ENCODE measurements around the gene METRN. TPM values are rescaled to one million over a fixed set of nuclear protein-coding genes. Genes with fewer than 3 reads are reported as not detected.

METRN gene
- polyA plus RNA-seq, 1 experiment, result 33.7 TPM

GRCh38 chr16:759110-759910 is 44.4 kb downstream of the METRN start:
- TF ChIP-seq CTCF (IDR thresholded peaks at IDR 0.05; ENCODE audit: insufficient read depth, low read depth, low read length), result no peak
- Histone ChIP-seq H3K4me3 (ENCODE audit: low read depth, low read length) (no peak overlapping the region), H3K27me3 (ENCODE audit: control insufficient read depth, insufficient read depth, low read length) (no peaks in the 10 kb centered on the region), H3K36me3 (ENCODE audit: control insufficient read depth, insufficient read depth, low read length) (no peaks in the 10 kb centered on the region)
- POLR2A ChIA-PET, result no interaction called here
- CTCF ChIA-PET, result interaction anchor here (1.0 kb wide), 1 partner anchor 47 kb away, joined by 4 read pairs; no protein-coding TSS in a partner anchor
- DNase-seq (ENCODE audit: low read depth), result no peak

- Histone ChIP-seq H3K4me3 (ENCODE audit: low read depth, low read length) (no peak overlapping the region), H3K27me3 (ENCODE audit: control insufficient read depth, insufficient read depth, low read length) (no peaks in the 10 kb centered on the region), H3K36me3 (ENCODE audit: control insufficient read depth, insufficient read depth, low read length) (no peaks in the 10 kb centered on the region)
- POLR2A ChIA-PET, result interaction anchor here (0.5 kb wide), 1 partner anchor 47 kb away, joined by 18 read pairs; no protein-coding TSS in a partner anchor
- no peak for TF ChIP-seq CTCF (IDR thresholded peaks at IDR 0.05; ENCODE audit: insufficient read depth, low read depth, low read length)
- no peak for DNase-seq (ENCODE audit: low read depth)
- CTCF ChIA-PET, result interaction anchor here (0.7 to 1.5 kb wide), 4 partner anchors 9 to 434 kb away, joined by 3 to 5 read pairs (median 4); no protein-coding TSS in a partner anchor
Observed at GRCh38 chr16:760065-760464, 45.1 kb downstream of the METRN start.

- Histone ChIP-seq H3K4me3 (ENCODE audit: low read depth, low read length) (no peak within 1 kb of the TSS), H3K27me3 (ENCODE audit: control insufficient read depth, insufficient read depth, low read length) (no peaks in the 10 kb centered on the region), H3K36me3 (ENCODE audit: control insufficient read depth, insufficient read depth, low read length) (no peaks in the 10 kb centered on the region)
- TF ChIP-seq CTCF (IDR thresholded peaks at IDR 0.05; ENCODE audit: insufficient read depth, low read depth, low read length), result no peak
- ChIA-PET CTCF (interaction anchor here (0.7 to 1.5 kb wide), 4 partner anchors 9 to 433 kb away, joined by 3 to 5 read pairs (median 3); partner anchors contain the start of gene CIAO3), POLR2A (interaction anchor here (0.5 kb wide), 1 partner anchor 47 kb away, joined by 18 read pairs; no protein-coding TSS in a partner anchor)
- no peak for DNase-seq (ENCODE audit: low read depth)
Observed at GRCh38 chr16:760545-761343, 45.8 kb downstream of the METRN start, which contains the start of gene MSLN. Gene MSLN, plus strand, starts transcription at chr16:760734. Its CDS starts 1,947 bp downstream, at chr16:762681.

GRCh38 chr16:761625-762513 is 47.0 kb downstream of the METRN start:
- Histone ChIP-seq H3K36me3 (ENCODE audit: control insufficient read depth, insufficient read depth, low read length) (no peaks in the 10 kb centered on the region), H3K27me3 (ENCODE audit: control insufficient read depth, insufficient read depth, low read length) (no peaks in the 10 kb centered on the region), H3K4me3 (ENCODE audit: low read depth, low read length) (no peak overlapping the region)
- no peak for DNase-seq (ENCODE audit: low read depth)
- CTCF ChIA-PET, result interaction anchor here (1.2 to 1.5 kb wide), 4 partner anchors 11 to 50 kb away, joined by 3 to 5 read pairs (median 4); no protein-coding TSS in a partner anchor
- POLR2A ChIA-PET, result interaction anchor here (0.6 kb wide), 1 partner anchor 13 kb away, joined by 3 read pairs; no protein-coding TSS in a partner anchor
- TF ChIP-seq CTCF (IDR thresholded peaks at IDR 0.05; ENCODE audit: insufficient read depth, low read depth, low read length), result no peak

Data from BJ (cell line).